ENCODE data around the gene GMDS. TPM values are rescaled to one million over a fixed set of nuclear protein-coding genes. Genes with fewer than 3 reads are reported as not detected.

GMDS gene
- total RNA-seq, 1 experiment from 2014 or later: 27.6 TPM

DNA sequence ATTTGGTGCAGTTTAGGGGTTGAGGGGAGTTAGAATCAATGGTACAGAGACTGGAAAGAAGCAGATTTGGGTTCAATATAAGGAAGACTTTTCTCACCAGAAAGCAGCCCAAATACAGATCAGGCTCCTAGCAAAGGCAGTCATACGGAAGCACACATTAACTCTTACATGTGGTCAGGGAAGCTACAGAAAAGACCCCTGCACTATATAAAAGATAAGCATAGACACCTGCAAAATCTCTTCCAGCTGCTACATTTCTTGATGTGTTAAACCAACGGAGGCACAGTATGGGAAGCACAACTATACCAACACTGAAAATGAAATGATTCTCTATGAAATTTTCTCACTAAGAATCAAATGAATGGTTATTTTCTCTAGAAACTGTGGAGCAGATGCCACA, 150.8 kb downstream of the GMDS start:
- H3K23ac ChIP-seq (ENCODE audit: insufficient read length, low read depth, low read length): no peak overlapping the region
- H3K27me3 ChIP-seq (ENCODE audit: insufficient read depth, low read length): no peaks in the 10 kb centered on the region
- H3K4ac ChIP-seq (ENCODE audit: low read depth, low read length): no peak overlapping the region
- no peak overlapping the region for H2BK12ac ChIP-seq (ENCODE audit: insufficient read length, low read depth, low read length)
- H3K79me1 ChIP-seq (ENCODE audit: insufficient read depth, low read depth, low read length, poor library complexity, severe bottlenecking): no peaks in the 10 kb centered on the region
- H3K4me1 Mint-ChIP-seq: peaks cover 4% of the 10 kb centered on the region in 2 experiments
- no peak overlapping the region for H4K5ac ChIP-seq (ENCODE audit: insufficient read length, low read depth, low read length)
- no peaks in the 10 kb centered on the region for H3K9me3 Mint-ChIP-seq
- no peaks in the 10 kb centered on the region for H3K79me2 ChIP-seq (ENCODE audit: insufficient read depth, low read length)
- H3K27ac ChIP-seq (ENCODE audit: insufficient read length, low read depth, low read length): no peak overlapping the region
- H3K27ac Mint-ChIP-seq: no peak overlapping the region
- H2AFZ ChIP-seq (ENCODE audit: low read length): no peak overlapping the region
- H3K36me3 Mint-ChIP-seq (ENCODE audit: insufficient read depth in 1 of 3, low read depth in 3 of 3): no peaks in the 10 kb centered on the region
- no peak overlapping the region for H4K8ac ChIP-seq (replicated peaks; ENCODE audit: insufficient read length, low read depth, low read length)
- no peak overlapping the region for H3K9ac ChIP-seq (ENCODE audit: extremely low read depth, insufficient read length, low read length)
- no peak overlapping the region for H2BK20ac ChIP-seq (ENCODE audit: low read depth, low read length, poor library complexity, severe bottlenecking)
- no peak overlapping the region for H4K91ac ChIP-seq (ENCODE audit: insufficient read length, low read depth, low read length)
- no peak overlapping the region for H3K18ac ChIP-seq (ENCODE audit: insufficient read length, low read depth, low read length)
- no peak overlapping the region for H2BK5ac ChIP-seq (ENCODE audit: insufficient read length, low read length)
- no peaks in the 10 kb centered on the region; the same call in 1 of the 2 replicates for H3K4me1 ChIP-seq (ENCODE audit: insufficient read depth, low read length)
- H4K20me1 ChIP-seq (ENCODE audit: control insufficient read depth, insufficient read depth, insufficient read length): no peaks in the 10 kb centered on the region
- H3K23me2 ChIP-seq (ENCODE audit: insufficient read length, low read depth, low read length, poor library complexity, severe bottlenecking): no peaks in the 10 kb centered on the region
- TF ChIP-seq CTCF (conservative IDR thresholded peaks at IDR 0.05): no peak
- WGBS (ENCODE audit: extremely low coverage, insufficient read length, low lambda C conversion rate): no CpG with 5 or more reads among the region's 2 CpGs
- H2BK15ac ChIP-seq (ENCODE audit: low read depth, low read length): no peak overlapping the region
- no peaks in the 10 kb centered on the region for H3K9me3 ChIP-seq (ENCODE audit: control insufficient read depth, low read depth, low read length)
- no peak overlapping the region for H3K4me2 ChIP-seq (ENCODE audit: insufficient read depth, insufficient read length, low read length)
- H3K14ac ChIP-seq (ENCODE audit: insufficient read depth, low read length): no peak overlapping the region
- no peak for DNase-seq
- no peak overlapping the region for H3K56ac ChIP-seq (ENCODE audit: insufficient read length, low read depth, low read length)
- no peak overlapping the region for H2BK120ac ChIP-seq (ENCODE audit: low read depth, low read length, poor library complexity, severe bottlenecking)
- no peaks in the 10 kb centered on the region for H3K27me3 Mint-ChIP-seq (ENCODE audit: low read depth)
- H3K4me3 Mint-ChIP-seq: no peak overlapping the region
- H2AK5ac ChIP-seq (ENCODE audit: insufficient read length, low read length): no peak overlapping the region
- H3T11ph ChIP-seq (ENCODE audit: low read length): no peak overlapping the region
